ENCODE results near the gene RGS7BP. TPM values are rescaled to one million over a fixed set of nuclear protein-coding genes. Genes with fewer than 3 reads are reported as not detected.

Gene RGS7BP
- polyA plus RNA-seq, 2 of the 4 experiments (the other 2 are of a cell fraction): not detected

GRCh38 chr5:64594025-64594424 lies 88.2 kb downstream of the RGS7BP start:
- FAIRE-seq (no peak), DNase-seq (ENCODE audit: low read depth in 1 of 2, low spot score in 1 of 2) (no peak), ATAC-seq (no peak)
- WGBS (ENCODE audit: missing lambda C conversion rate): 32% methylated on average over 3 of the region's 3 CpGs
- Histone ChIP-seq H3K4me2 (no peak overlapping the region), H3K4me3 (no peak overlapping the region), H3K9me3 (no peaks in the 10 kb centered on the region), H3K4me1 (no peaks in the 10 kb centered on the region), H3K27ac (no peak overlapping the region)
- POLR2A ChIA-PET: no interaction called here
- TF ChIP-seq RCOR1 (IDR thresholded peaks at IDR 0.05; ENCODE audit: low read depth, low read length) (no peak), RARB (CRISPR knock-in tag; IDR thresholded peaks at IDR 0.05) (no peak), KDM5A (IDR thresholded peaks at IDR 0.05) (no peak), ZNF302 (CRISPR knock-in tag; IDR thresholded peaks at IDR 0.05) (no peak), SREBF2 (IDR thresholded peaks at IDR 0.05) (no peak), CHD2 (IDR thresholded peaks at IDR 0.05; ENCODE audit: low read length, partially characterized antibody) (no peak)
- TF ChIP-seq, protein P1, sequence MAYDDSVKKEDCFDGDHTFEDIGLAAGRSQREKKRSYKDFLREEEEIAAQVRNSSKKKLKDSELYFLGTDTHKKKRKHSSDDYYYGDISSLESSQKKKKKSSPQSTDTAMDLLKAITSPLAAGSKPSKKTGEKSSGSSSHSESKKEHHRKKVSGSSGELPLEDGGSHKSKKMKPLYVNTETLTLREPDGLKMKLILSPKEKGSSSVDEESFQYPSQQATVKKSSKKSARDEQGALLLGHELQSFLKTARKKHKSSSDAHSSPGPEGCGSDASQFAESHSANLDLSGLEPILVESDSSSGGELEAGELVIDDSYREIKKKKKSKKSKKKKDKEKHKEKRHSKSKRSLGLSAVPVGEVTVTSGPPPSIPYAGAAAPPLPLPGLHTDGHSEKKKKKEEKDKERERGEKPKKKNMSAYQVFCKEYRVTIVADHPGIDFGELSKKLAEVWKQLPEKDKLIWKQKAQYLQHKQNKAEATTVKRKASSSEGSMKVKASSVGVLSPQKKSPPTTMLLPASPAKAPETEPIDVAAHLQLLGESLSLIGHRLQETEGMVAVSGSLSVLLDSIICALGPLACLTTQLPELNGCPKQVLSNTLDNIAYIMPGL (CRISPR knock-in tag; IDR thresholded peaks at IDR 0.05; ENCODE audit: borderline replicate concordance): no peak
- TF ChIP-seq, protein P2, sequence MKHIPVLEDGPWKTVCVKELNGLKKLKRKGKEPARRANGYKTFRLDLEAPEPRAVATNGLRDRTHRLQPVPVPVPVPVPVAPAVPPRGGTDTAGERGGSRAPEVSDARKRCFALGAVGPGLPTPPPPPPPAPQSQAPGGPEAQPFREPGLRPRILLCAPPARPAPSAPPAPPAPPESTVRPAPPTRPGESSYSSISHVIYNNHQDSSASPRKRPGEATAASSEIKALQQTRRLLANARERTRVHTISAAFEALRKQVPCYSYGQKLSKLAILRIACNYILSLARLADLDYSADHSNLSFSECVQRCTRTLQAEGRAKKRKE (CRISPR knock-in tag; IDR thresholded peaks at IDR 0.05; ENCODE audit: low read depth): no peak
- CTCF ChIA-PET: no interaction called here

DNA sequence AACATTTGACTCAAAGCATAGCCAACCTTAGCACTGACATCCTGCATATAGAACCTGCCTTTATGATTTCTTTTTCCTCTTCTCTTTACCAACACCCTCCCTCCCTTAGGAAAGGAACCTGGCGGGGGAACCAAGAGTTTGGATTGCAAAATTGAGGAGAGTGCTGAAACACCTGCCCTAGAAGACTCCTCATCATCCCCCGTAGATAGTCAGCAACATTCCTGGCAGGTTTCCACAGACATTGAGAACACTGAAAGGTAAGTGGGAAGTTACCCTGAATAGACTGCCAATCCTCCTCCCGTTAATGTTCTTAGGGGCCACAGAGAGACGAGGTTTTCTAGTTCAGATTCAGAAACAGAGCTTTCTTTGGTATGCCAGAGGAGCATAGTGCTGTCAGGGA lies 88.8 kb downstream of the RGS7BP start:
- Histone ChIP-seq H3K9me3 (no peaks in the 10 kb centered on the region), H3K4me3 (no peak overlapping the region), H3K4me2 (no peak overlapping the region), H3K4me1 (no peaks in the 10 kb centered on the region), H3K27ac (no peak overlapping the region)
- no peak for TF ChIP-seq EP300 (IDR thresholded peaks at IDR 0.05)
- TF ChIP-seq HOXB13 (CRISPR knock-in tag; IDR thresholded peaks at IDR 0.05; ENCODE audit: low read depth): no peak
- no peak for TF ChIP-seq EHF (CRISPR knock-in tag; IDR thresholded peaks at IDR 0.05)
- no peak for TF ChIP-seq TP53 (CRISPR knock-in tag; IDR thresholded peaks at IDR 0.05)
- no peak for TF ChIP-seq PHF8 (IDR thresholded peaks at IDR 0.05; ENCODE audit: borderline replicate concordance, low read depth)
- no peak for TF ChIP-seq CBX8 (IDR thresholded peaks at IDR 0.05)
- TF ChIP-seq BCL3 (IDR thresholded peaks at IDR 0.05): no peak
- no peak for TF ChIP-seq PBX3 (IDR thresholded peaks at IDR 0.05)
- TF ChIP-seq USF2 (IDR thresholded peaks at IDR 0.05): no peak
- TF ChIP-seq, protein P1 (CRISPR knock-in tag; IDR thresholded peaks at IDR 0.05; ENCODE audit: borderline replicate concordance): no peak
- no peak for TF ChIP-seq HEYL (CRISPR knock-in tag; IDR thresholded peaks at IDR 0.05)
- TF ChIP-seq FOSB (CRISPR knock-in tag; IDR thresholded peaks at IDR 0.05): no peak
- no peak for TF ChIP-seq ZFP36 (IDR thresholded peaks at IDR 0.05; ENCODE audit: borderline replicate concordance, partially characterized antibody)
- no peak for TF ChIP-seq CHD4 (IDR thresholded peaks at IDR 0.05; ENCODE audit: borderline replicate concordance)
- TF ChIP-seq, protein P3, sequence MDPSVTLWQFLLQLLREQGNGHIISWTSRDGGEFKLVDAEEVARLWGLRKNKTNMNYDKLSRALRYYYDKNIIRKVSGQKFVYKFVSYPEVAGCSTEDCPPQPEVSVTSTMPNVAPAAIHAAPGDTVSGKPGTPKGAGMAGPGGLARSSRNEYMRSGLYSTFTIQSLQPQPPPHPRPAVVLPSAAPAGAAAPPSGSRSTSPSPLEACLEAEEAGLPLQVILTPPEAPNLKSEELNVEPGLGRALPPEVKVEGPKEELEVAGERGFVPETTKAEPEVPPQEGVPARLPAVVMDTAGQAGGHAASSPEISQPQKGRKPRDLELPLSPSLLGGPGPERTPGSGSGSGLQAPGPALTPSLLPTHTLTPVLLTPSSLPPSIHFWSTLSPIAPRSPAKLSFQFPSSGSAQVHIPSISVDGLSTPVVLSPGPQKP (IDR thresholded peaks at IDR 0.05; ENCODE audit: low read depth, low read length): no peak
- TF ChIP-seq RARB (CRISPR knock-in tag; IDR thresholded peaks at IDR 0.05): no peak
- TF ChIP-seq, protein P4, sequence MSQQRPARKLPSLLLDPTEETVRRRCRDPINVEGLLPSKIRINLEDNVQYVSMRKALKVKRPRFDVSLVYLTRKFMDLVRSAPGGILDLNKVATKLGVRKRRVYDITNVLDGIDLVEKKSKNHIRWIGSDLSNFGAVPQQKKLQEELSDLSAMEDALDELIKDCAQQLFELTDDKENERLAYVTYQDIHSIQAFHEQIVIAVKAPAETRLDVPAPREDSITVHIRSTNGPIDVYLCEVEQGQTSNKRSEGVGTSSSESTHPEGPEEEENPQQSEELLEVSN (IDR thresholded peaks at IDR 0.05; ENCODE audit: borderline replicate concordance, low read depth): no peak
- POLR2A ChIA-PET: no interaction called here
- CTCF ChIA-PET: interaction anchor here (2.9 kb wide), 1 partner anchor 18 kb away, joined by 8 read pairs; no protein-coding TSS in a partner anchor
- FAIRE-seq (no peak), DNase-seq (ENCODE audit: low read depth in 1 of 2, low spot score in 1 of 2) (no peak), ATAC-seq (no peak)
- 6% methylated on average over 4 of the region's 4 CpGs for WGBS (ENCODE audit: missing lambda C conversion rate)
